HL-60/S4 treated with retinoic acid at 250 ng/mL for 4 days and 3 days (cell line): Measurements from ENCODE around the gene TSPYL6.

Experiments
- in situ Hi-C: fragments of 300-500 bp; cut with MboI; formaldehyde crosslinking; loops from 2 replicates; pipeline ENCODE4 v1.7.0; 2022; ENCODE audit warnings: low sequenced_read_pairs

The TSPYL6 gene

DNA sequence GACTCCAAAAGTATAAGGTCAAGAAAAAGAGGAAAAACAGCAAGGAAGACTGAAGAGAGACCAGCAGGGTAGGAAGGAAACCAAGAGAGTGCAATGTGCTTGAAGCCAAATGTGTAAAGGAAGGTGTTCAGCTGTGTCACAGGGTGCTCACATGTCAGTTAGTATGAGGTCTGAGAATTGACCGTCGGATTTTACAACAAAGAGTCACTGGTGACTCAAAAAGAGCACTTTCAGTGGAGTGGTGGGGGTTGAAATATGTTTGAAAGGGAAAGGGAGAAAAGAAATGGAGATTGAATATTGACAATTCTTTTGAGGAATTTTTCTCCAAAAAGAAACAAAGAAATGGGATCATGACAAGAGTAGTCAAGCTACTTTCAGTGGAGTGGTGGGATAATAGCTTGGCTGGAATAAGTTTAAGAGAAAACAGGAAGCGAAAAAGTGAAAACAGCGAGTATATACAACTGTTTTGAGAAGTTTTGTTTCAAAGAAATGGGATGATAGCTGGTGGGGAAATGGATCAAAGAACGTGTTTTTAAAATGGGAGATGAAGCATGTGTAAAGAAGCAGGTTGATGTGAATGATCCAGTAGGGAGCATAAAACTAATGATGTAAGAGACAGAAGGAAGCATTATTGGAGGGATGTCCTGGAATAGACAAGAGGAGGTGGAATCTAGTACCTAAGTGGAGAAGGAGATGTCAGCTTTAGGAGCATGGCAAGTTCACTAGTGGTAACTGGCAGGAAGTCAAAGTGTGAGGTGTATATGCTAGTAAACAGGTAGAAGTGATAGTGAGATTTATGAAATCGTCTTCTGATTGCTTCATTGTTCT lies 3.6 kb upstream of the TSPYL6 start:
- in situ Hi-C loops, result no loop called here

DNA sequence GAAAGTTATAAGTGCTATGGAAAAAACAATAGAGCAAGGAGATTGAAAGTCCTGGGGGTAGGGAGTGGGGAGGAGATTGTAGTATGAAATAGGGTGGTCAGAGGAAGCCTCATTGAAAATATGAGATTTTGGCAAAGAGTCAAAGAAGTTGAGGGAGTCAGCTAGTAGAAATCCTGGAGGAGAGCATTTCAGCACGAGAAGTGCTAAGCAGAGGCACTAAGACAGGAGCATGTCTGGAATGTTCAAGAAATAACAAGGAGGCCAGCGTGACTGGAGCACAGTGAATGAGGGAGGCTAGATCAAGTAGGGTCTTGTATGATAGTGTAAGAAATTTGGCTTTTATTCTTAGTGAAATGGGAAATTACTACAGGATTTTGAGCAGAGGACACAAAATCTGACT lies 2.1 kb upstream of the TSPYL6 start:
- in situ Hi-C loops, result no loop called here

DNA sequence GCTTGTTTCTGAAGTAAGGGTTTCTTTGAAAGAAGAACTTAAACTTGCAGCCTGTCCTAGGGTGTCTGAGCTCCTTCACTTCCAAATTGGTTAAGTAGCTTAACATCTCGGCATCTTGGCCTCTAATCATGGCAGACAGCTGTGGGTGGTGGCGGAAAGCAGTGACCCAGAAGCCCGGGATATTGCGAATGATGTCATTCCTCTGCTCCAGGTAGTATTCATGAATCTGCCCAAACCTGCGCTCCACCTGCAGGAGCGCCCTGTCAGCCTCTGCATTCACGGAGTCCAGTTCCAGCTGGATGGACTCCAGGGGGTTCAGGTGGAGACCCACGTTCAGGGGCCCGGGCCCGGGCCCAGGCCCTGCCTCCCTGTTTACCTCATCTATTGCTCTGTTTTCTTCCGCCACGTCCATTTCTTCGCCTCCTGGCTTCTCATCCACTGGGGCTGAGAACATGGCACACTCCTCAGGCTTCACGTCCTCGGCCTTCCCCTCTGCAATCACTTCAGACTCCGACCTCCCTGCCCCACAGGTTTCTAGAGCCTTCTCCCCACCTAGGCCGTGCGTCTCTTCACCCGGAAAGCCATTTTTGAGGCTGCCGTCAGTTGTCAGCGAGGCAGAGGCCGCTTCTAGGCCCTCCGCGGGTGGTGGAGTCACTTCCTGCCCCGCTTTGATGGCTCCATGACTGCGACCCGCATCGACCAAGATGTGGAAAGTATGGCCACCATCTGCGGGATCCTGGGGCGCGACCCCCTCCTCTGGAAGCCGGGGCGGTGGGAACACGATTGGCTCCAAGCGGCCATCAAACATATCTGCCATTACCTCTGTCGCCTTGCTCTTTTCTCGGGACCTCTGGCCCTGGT lies 569 bp downstream of the TSPYL6 start:
- in situ Hi-C loops, result no loop called here

DNA sequence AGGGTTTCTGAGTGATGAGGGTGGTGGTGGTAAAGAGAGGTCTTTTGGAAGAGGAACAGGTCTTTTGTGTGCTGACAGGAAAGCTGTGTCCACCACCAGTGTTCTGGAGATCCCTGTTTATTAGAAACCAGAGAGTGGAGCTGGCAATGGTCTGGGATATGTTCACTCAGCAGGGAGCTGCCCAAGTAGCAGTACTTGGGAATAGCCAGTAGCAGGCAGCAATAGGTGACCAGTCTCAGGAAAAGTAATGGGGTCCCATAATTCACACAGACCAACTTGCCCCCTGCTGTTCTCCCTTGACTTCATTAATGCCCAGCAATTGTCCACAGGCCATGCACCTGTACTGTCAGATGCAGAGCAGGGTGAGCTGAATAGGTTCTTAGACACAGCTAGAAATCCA lies 1.8 kb downstream of the TSPYL6 start:
- in situ Hi-C loops, result no loop called here

DNA sequence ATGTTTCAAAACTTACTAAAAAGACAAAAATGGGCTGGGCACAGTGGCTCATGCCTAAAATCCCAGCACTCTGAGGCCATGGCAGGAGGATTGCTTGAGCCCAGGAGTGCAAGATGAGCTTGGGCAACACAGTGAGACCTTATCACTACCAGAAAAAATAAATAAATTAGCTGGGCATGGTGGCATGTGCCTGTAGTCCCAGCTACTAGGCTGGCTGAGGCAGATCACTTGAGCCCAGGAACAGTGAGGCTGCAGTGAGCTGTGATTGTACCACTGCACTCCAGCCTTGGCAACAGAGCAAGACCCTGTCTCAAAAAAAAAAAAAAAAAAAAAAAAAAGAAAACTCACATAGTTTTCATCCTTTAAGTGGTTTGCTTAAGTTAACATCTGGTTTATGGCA lies 6.4 kb downstream of the TSPYL6 start:
- in situ Hi-C loops, result no loop called here

DNA sequence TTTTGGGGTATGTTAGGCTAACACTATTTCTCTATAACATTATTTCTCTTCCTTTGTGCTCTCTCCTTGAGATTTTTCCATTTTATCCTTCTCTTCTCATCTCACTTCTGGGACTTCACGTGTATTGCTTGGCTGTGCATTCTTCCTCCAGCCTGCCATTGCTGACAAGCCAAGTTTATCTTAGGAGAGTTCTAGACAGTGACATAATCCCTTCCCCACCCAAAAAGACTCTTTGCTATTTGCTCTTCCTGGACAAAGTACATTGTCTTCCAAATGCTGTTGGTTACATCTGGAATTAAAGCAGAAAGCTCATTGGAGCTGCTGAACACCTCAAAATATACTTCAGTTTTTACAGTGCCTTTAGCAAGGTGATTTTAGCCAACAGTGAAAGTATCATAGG lies 8.9 kb downstream of the TSPYL6 start:
- in situ Hi-C loops, result no loop called here

DNA sequence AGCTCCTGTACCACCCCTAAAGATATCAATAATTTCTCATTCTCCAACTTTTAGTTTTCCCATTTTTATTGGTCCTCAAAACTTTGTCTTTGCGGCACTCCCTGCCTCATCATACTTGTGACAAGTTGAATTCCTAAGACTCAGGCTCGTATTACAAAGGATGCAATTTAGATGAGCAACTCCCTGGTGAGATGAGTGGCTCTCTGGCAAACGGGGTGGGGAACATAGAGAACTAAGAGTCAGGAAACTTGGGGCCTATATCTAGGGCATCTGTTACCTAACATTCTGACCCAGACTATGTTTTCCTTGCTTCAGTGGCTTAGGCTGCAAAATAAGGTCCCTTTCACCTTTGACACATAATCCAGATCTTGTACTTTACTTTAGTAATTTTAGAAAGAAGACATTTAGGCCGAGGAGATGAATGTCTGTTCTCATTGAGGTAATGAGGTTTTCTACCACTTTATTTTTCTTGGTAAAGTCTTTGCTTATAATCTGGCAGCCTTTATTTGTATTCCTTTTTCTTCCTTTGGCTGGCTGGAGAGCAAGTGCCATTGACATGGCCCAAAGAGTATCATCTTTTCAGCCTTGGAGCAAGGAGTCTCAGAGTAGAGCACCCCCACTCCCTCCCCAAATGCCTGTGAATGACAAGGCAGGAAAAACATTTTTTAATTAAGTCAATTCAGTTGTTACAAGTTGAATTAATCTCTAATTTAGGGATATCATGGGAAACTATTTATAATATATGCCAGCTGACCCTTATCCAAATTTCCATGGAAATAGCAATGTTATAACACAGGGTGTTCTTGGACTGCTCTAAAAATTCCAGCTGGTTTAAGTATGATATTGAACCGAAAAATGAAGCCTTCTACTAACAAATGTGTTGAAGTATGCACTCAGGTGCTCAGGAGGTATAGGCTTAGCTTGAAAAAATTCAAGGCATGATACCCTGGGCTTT lies 15.2 kb downstream of the TSPYL6 start:
- in situ Hi-C loops, result no loop called here

DNA sequence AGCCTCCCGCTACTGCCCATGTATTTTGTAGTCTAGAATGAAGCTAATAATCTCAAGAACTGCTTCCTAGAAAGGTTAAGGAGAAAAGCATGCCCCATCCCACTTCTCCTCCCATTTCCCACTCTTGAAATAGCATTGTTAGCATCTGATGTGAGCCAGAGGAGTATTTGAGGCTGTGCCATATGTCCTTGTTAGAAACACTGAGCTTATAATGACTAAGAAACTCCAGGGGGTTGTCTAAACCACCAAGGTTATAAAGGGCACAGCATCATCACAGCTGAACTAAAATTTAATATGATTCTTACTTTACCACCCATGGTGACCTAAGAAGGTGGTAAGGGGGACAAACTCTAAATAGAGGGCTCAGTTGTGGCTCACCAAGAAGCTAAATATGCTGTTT lies 16.6 kb downstream of the TSPYL6 start:
- in situ Hi-C loops, result no loop called here

DNA sequence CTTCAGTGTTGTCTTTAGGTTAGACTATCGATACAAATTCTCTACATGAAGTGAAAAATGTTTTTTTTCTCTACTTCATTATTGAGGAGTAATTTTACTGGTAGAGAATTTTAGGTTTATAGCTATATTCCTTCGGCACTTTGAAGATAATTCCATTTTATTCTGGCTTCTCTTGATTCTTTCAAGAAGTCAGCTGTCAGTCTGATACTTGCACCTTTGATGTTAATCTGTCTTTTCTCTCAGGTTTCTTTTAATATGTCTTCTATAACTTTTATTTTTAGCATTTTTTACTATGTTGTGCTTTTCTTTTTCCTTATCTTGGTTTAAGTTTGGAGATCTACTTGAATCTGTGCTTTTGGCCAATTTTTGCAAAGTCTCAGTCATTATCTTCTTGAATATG lies 18.6 kb downstream of the TSPYL6 start:
- in situ Hi-C loops, result no loop called here

DNA sequence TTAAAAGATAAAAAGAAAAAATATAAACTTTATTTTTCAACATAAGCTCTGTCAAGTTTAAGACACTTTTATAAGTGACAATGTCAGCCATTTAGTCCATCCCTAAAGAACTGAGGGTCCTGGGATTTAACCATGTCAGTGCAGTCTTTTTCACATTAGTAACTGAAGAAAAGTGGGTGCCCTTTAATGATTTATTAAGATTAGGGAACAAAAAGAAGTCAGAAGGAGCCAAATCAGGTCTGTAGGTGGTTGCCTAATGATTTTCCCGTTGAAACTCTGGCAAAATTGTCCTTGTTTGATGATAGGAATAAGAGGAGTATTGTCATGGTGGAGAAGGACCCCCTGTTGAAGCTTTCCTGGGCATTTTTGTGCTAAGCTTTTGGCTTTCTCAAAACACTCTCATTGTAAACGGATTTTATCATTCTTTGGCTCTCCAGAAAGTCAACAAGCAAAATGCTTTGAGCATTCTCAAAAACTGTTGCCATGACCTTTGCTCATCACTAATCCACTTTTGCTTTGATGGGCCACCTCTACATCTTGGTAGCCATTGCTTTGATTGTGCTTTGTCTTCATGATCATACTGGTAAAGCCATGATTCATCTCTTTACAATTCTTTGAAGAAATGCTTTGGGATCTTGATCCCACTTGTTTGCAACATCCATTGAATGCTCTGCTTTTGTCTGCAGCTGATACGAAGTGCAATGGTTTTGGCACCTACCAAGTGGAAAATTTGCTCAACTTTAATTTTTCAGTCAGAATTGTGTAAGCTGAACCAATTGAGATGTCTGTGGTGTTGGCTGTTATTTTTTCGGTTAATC lies 22.0 kb downstream of the TSPYL6 start:
- in situ Hi-C loops, result no loop called here

DNA sequence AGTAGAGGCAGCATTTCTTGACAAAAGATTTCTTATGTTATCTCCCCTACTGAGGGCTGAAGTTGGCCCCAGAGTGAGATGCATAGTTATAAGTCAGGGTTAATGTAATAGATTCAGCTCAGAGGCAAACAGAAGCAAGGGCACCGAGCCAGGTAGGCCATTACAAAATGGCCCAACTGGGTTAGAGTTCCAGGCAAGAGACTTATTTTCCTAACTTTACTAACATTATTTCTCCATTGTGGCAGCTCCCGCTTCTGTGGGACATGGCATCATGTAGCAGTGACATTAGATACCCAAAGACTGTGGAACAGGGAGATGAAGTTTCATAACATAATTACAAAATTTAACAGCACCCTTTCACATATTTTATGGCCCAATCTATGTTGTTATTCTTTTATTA lies 27.1 kb downstream of the TSPYL6 start:
- in situ Hi-C loops, result no loop called here

DNA sequence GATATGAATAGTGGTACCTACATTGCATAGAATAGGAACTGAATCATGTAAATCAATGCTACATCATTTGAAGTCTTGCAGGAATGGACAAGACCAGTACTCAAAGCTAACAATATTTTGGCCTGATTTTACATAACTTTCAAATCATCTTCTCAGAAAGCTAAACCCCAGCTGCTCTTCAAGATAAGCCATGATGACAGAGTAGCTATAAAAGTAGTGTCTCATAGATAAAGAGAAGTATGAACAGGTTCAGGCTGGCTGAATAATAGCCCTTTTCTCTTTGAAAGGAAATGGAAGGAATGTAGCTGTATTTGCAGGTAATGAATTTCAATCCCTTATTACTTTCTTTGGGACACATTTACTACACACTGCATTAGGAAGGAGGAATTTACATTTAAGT lies 28.2 kb downstream of the TSPYL6 start:
- in situ Hi-C loops, result no loop called here

DNA sequence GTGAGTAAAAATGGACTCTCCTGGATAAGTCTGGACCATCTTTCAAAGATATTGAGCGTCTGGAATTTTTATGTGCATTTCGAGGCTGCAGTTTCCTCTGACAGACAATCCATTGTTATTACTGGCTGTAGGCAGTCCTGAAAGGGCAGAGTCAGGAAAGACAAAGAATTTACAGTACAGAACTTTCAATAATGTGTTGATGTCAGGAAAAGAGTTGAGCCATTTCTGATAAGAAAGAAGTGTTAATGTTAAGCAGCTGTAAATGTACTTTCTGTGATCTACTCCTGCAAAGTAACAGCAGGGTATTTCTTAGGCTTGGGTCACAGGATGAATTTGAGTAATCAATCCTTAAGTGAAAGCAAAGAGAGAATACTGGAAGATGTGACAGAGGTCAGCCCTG lies 29.8 kb downstream of the TSPYL6 start:
- in situ Hi-C loops, result no loop called here

DNA sequence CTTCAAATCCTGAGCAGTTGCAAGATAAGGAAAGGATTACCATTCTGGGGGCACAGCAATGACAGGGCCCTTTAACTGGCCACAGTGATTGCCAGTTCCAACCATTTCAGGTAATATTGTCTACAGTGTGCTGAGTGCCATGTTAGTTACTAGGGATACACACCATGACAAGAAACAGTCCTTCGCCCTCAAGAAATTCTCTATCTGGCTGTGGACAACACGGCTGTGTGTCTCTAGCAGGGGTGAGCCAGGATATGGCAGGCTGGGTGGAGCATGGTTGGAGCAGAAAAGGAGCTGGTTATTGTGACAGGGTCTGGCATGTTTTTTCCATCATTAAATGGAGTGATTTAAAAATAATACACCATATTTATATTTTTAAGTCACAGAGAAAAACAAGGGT lies 31.0 kb downstream of the TSPYL6 start:
- in situ Hi-C loops, result no loop called here

DNA sequence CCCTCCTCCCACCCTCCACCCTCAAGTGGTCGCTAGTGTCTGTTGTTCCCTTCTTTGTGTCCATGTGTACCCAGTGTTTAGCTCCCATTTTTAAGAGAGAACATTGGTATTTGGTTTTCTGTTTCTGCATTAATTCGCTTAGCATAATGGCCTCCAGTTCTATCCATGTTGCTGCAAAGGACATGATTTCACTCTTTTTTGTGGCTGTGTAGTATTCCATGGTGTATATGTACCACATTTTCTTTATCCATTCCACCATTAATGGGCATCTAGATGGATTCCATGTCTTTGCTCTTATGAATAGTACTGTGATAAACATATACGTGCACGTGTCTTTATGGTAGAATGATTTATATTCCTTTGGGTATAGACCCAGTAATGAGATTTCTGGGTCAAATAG lies 42.9 kb downstream of the TSPYL6 start:
- in situ Hi-C loops, result no loop called here

DNA sequence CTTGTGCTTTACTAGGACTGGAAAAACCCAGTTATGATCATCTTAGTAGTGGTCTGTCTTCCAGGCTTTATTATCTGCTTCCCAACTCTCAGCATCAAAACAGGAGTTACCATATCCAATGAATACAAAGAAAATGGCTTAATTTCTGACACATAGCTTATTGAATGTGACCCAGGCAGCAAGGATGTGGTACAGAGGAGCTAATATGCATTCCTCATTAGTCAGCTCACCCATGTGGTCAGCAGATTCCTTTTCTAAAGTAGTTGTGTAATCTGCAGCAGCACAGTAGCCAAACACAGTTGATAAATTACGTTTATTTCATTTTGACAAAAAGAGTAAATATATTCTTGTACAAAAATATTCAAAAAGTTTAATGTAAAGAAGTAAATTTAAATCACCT lies 43.6 kb downstream of the TSPYL6 start:
- in situ Hi-C loops, result no loop called here

DNA sequence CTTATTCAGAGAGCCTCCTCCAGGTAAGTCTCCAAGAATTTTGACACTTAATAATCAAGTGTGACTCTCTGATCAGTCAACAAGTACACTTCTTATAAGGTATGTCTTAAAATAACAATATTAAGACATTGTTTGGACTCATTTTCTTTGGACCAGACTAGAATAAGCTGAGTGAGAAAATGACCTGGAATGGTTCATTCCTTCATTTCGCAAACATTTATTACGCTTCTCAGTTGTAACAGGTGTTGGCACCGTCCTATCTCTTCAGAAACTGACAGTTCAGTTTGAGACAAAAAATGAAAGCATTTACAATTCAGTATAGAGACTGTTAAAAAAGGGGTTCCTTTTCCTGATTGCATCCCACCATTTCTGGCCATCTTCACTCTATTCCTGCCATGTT lies 46.6 kb downstream of the TSPYL6 start:
- in situ Hi-C loops, result no loop called here

DNA sequence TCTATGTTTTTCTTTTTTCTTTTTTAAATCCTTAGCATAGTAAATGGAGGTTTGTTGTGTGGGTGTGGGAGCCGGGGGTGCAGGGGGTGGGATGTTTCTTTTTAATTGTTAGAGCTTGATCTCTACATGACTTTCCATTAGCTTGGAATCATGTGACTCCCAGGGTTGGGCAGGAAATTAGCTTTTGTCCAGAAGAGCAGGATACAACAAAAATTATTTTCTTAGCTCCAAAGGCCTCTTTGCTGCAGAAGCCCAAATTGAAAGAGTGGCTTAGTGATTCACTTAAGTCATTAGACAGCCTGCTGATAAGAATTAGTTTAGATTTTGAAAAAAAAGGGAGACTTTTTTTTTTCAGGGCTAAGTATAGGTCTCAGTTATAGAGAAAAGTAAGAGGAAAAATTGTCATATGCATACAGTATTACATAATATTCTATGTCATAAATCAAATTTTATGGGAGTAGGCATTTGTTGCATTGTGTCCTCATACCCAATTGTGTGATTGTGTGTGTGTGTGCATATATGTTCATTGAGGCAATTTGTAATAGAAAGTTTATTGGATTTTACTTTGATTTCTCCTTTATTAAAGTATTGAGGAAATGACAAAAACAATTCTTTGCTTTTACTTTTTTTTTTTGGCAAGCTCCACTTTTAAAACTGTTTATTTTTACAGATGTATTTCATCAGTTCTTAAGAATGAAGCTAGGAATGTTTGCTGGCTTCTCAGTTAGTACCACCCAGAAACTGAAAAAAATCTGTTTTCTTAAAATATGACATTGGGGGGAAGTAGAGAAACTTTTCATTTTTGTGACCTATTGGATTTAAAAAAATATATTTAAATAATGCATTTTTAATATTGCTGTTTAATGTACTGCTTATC lies 47.4 kb downstream of the TSPYL6 start:
- in situ Hi-C loops, result no loop called here

DNA sequence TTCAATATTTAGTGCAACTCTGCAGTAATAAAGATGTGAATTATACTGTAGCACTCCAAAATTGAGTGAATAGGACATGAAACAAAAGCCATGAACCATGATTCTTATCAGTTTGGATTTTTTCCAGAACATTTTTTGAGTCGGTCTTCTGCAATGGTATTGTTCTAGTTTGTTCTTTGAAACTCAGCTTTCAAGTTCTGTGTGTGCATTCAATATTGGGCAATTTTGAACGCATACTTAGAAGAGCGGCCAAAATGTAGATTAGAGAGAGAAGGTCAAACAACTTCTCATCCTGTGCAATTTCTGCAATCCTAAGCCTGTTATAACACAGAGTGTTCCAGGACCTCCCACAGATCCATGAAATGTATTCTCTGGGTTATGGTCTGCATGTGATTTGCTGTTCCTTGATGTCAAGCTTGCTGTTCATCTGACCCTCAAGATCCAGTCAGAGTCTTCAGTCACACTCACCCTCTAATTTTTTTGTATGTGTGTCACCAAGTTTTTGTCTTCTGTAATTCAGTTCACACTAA lies 48.3 kb downstream of the TSPYL6 start:
- in situ Hi-C loops, result no loop called here
